Thyroid gland (tissue), 4 donors: Measurements from ENCODE around the gene OGA.

ENCODE experiments used
- POLR2A ChIP-seq, 2 donors: fragments of 450-650 bp; IDR thresholded peaks; one replicate each; pipeline ENCODE4 v1.6.1; 2017; ENCODE audit warnings: antibody characterized with exemption in 2 of 2, mild to moderate bottlenecking in 2 of 2, moderate library complexity in 1 of 2
- TF ChIP-seq, protein P1 (sequence below), 6 experiments: fragments of 200-600 bp in 3 of 6; fragments of 450-650 bp in 3 of 6; sonication (generic) in 3 of 6; IDR thresholded peaks; one replicate each; pipeline ENCODE4 v1.5.1; 2016 to 2019; ENCODE audit warnings: antibody characterized with exemption in 6 of 6, mild to moderate bottlenecking in 2 of 6, inconsistent platforms in 1 of 6, moderate library complexity in 1 of 6

DNA sequence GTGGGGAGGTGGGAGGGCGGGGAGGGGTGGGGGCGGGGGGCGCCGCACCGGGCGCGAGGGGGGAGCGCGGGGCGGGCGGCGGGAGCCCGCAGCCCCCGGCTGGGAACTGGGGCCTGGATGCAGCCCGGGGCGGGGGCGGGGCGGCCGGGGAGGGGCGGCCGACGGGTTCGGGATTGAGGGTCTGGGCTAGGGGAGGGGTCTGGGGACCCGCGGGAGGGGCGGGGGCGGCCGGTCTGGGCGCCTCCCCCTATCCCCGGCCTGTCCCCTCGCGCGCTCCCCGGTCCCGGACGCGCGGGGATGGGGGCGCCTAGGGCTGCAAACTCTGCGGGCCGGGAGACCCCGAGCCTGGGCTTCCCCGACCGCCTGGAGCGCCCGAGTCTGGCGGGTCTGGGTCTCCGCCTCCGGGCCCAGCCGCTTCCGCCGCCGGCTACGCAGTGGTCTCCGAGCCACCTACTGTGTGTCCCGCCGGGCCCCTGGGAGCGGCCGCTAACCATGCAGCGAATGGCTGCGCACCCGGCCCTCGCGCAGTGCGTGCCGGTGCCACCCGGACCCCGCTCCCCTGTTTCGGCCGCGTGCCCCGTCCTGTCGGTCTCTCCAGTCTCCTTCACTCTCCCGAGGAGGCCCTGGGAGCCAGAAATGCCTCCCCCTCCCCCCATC is 42.0 kb downstream of the OGA start:
- TF ChIP-seq POLR2A (IDR thresholded peaks at IDR 0.05) = no peak
- TF ChIP-seq, protein P1, sequence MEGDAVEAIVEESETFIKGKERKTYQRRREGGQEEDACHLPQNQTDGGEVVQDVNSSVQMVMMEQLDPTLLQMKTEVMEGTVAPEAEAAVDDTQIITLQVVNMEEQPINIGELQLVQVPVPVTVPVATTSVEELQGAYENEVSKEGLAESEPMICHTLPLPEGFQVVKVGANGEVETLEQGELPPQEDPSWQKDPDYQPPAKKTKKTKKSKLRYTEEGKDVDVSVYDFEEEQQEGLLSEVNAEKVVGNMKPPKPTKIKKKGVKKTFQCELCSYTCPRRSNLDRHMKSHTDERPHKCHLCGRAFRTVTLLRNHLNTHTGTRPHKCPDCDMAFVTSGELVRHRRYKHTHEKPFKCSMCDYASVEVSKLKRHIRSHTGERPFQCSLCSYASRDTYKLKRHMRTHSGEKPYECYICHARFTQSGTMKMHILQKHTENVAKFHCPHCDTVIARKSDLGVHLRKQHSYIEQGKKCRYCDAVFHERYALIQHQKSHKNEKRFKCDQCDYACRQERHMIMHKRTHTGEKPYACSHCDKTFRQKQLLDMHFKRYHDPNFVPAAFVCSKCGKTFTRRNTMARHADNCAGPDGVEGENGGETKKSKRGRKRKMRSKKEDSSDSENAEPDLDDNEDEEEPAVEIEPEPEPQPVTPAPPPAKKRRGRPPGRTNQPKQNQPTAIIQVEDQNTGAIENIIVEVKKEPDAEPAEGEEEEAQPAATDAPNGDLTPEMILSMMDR (IDR thresholded peaks at IDR 0.05) = no peak
